ENCODE results near the gene RCAN1.
"Not testable (repeated sequence)": the region's sequence is repeated elsewhere in the genome, so short reads cannot be mapped to it uniquely, and the experiment has no call there.

RCAN1 gene

DNA sequence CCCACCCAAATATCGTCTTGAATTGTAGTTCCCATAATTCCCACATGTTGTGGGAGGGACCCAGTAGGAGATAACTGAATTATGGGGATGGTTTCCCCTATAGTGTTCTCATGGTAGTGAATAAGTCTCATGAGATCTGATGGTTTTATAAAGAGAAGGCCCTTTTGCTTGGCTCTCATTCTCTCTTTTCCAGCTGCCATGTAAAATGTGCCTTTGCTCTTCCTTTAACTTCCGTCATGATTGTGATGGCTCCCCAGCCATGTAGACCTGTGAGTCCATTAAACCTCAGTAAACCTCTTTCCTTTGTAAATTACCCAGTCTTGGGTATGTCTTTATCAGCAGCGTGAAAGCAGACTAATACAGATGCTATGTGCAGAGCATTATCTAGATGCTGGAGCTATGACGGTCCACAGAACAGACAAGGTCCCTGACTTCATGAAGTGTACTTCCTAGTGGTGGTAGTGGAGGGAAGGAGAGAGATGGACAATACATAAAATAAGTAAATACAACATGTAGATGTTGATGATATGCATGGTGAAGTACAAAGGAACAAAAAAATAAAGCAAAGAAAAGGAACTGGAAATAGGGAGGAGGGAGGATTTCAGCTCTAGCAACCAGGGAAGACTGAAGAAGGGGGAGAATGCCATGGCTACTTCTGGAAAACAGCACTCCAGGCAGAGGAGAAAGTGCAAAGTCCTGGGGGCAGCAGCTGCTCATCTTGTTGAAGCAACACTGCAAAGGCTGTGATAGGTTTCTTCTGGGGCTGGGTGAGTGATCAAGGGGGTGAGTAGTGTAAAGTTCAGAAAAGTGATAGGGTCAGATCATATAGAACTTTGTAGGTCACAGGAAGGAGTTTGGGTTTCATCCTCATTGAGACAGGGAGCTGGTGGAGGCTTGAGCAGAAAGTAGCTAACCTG, 6.8 kb upstream of the RCAN1 start:
- no peak for DNase-seq (ENCODE audit: low spot score)

DNA sequence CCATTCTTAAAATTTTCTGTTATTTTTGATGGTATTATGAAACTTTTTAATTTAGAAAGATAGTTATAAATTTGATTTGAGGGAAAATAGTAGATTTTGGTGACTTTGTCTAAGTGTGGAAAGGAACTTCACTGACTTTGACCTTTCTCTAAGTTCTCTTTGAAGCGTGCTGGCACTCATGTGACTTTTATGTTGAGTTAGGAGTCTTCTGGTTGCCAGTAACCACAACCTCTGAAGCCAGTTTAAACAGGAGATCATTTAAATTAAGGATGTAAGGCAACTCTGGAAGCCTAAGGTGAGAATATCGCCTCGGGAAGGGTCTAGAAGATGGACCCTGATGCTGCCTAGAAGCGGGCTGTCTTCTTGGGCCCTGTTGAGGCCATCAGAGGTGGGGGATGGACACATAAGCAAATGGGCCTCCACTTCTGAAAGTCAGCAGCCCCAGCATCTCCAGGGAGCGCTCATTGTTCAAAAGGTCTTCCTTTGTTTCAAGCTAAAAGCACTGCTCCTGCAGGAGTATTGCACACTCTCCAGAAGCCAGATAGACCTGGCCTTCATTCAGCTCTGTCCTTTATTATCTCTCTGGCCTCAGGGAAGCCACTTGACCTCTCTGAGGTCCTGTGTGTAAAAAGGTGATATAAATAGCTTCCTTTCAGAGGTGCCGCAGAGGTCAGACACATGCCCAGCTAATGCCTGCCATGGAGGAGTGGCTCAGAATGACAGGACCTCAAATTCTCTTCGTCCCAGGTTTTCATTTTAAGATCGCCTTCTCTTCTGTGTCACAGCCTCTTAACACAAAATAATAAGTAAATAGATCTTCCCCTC, 5.1 kb upstream of the RCAN1 start:
- no peak for DNase-seq (ENCODE audit: low spot score)

DNA sequence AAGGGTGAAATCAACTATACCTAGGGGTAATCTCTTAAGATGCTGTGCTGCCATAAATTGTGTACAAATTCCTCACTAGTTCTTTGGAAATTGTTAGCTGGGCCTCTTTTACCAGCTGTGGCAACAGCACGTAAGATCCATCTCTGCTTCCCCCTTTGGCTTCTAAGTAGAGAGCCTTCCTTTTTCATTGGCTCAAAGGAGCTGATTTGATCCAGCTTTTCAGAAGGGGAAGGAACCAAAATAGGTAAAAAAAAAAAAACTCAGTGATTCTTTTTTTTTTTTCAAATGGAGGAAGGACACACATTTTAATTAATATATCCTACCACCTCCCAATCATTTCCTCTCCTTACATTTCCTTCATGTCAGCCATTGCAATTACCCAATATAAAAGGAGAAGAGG, 4.0 kb upstream of the RCAN1 start:
- no peak for DNase-seq (ENCODE audit: low spot score)

DNA sequence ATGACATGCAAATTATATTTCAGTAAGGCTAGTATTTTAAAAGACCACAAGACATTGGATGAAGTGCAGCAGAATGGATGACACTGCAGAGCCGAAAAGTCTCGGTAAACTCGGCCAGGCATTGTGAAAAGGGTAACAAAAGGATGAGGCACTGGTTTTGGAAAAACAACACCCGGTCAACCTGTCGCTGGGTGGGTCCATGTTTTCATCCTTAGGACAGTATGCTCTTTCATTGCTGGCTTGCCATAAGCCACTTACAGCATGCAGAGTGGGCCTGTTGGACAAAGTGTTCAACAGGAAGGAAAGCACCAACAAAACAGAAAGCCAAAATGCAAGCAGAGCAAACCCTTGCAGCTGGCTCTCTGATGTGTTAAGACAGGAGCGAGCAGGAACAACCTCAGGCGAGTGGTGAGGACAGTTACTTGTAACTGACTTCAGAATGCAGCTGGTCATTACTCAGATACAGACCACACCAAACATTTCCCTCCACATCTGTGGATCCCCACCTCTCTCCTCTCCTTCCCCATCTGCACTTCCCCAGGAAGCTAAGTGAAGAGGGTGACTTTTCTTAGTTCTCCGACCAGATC, 2.9 kb upstream of the RCAN1 start:
- no peak for DNase-seq (ENCODE audit: low spot score)

DNA sequence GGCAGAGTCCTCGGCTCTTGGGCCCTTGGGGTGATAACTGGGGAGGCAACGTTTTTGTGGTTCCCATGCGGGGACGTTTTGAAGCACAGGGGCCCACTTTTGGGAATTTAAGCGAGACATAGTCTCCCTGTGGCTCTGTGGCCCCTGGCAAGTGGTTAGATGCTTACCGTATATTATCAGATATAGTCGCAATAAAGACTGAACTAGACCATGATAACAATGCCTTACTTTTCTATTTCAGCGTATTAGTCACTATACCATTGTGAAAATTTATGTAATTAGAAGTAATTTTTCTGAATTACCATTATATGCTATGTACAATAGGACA, 538 bp upstream of the RCAN1 start:
- no peak for DNase-seq (ENCODE audit: low spot score)

DNA sequence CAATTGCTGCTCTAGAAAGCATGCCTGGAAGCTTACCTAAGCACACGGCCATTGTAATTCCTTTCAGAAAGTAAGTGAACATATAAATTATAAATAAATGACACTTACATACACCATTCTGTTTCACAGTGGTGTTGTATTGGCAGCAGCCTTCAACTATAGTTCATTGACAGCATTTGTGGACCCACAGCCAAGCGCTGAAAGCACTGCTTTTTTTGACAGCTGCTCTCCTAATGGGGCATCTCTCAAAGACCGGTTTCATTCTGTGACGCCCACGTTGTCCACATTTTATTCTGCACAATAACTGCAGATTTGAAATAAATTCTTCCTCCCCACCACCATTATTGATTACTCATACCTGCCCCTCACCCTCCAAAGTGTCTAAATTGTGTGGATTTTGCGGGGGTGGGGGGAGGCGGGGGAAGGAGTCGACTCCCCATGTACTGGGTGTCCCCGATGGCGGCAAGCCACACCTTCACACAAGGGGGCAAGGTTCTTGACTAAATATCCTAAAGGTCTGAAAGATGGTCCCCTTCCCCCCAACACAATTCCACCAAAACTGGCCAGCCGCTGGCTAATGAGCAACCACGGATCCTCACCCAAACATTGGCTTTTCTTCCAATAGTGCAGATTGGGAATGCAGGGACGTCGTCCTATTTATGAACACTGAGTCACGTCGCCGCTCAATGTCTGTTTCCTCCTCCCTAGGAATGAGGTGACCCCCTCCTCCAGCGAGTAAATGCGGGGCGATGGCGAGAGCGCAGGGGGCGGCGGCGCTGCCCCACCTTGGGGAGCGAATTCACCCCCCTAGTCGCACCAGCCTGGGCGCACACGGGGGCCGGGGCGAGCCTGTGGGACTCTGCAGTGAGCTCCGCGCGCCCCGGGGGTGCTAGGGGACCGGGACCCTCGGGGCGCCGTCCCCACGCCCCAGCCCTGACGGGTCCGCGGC, 960 bp downstream of the RCAN1 start:
- peak; percentile 62 for DNase-seq (ENCODE audit: low spot score)

DNA sequence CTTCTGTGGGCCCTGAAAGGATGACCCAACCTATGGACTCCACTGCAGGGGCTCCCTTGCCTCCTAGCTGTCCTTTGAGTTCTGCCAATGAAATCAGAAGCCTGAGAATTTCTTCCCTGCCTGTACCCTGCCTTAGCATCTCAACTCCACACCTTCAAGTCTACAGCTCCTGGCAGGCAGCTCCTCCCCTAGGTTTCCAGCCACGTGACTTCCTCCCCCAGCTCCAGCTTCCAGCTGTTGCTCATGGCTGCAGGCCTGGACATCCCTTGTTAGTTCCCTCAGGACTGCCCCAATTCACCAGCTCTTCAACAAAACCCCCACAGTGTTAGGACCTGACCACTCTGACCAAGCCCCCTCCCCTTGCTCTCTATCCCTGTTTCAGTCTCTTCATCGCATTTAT, 2.4 kb downstream of the RCAN1 start:
- peak; percentile 40 for DNase-seq (ENCODE audit: low spot score)

DNA sequence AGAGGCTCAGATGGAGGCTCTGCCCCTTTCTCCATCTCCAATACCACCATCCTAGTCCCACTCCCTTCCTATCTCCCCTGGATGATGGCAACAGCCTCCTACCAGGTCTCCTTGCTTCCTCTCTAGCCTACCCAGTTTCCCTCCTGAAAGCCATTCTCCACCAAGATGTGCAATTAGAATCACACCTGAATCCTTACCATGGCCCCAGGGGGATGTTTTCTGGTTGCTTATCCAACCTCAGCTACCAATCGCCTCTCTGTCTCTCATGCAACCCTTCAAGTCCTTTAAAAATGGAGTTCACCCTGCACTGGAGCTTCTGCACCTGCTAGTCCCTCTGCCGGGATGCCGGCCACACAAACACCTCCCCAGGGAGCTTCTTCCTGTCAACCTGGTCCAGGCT, 2.9 kb downstream of the RCAN1 start:
- DNase-seq (ENCODE audit: low spot score), result no peak

DNA sequence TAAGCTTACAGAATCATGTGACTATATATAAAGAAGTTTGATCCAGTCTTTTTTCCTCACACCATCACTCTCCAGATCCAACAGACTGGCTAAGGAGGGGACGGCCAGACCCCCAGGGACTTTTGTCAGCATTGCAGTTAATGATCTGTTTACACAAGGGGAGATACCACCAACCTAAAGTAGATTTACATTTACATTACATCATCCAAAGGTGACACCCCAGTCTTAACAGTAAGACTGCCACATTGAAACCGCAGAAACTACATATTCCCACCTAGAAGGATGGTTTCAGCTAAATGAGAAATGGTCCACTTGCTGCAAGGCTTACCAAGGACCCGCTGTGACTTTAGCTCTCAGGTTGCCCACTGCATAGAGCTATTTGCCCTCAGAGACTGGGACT, 3.4 kb downstream of the RCAN1 start:
- no peak for DNase-seq (ENCODE audit: low spot score)

DNA sequence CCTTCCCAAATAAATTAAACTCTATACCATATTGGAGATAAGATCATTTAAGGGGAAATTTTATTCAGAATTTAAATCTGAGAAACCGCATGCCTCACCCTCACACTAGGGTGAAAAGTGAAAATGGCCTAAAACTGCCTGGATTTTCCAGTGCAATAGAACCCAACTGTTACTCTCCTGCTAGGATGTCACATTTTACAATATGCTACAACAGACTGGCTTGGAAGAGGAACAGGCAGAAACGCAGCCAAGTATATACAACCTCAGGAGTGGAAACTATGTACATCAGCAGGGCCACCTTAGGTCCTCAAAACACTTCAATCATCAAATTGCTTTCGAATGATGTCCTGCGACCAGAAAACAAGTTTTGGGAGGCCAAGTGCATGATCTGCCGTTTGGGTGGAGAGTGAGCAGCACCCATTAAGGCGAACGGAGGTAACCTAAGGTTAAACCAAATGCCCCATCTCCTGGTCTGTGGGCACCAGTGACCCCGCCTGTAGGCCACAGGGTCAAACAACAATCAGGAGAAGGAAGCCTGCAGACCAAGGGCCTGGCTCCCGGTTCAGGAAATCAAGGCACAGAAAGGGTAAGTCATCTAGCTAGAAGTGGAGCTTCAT, 4.9 kb downstream of the RCAN1 start:
- DNase-seq (ENCODE audit: low spot score), result no peak

DNA sequence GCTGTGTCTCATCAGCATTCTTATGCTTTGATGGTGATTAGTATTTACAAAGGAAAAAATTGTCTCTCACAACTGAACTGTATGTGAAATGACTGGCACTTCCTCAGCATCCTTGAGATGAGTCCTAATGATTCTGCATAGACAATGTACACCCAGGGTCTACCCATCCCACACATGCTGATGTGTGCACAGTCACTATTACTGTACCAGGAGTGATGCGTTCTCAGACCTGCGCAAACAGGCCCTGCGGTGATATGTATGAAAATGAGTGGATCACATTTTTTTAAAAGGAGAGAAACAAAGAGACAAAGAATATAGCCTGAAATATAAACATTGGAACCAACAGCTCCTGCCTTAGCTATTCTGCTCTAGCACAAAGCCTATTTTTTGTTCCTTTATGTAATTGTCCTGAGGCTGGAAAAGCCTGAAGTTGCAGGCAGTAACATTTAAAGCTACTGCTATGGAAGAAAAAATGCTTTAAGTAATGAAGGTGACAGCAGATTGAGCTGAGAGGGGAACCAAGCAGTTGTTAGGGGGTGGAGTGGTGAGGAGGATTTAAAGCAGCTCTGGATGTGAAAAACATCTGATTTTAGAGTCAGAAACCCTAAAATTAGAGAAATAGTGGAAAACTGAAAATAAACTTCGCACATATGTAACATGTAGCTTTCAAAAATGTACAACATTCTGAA, 5.5 kb downstream of the RCAN1 start:
- no peak for DNase-seq (ENCODE audit: low spot score)

DNA sequence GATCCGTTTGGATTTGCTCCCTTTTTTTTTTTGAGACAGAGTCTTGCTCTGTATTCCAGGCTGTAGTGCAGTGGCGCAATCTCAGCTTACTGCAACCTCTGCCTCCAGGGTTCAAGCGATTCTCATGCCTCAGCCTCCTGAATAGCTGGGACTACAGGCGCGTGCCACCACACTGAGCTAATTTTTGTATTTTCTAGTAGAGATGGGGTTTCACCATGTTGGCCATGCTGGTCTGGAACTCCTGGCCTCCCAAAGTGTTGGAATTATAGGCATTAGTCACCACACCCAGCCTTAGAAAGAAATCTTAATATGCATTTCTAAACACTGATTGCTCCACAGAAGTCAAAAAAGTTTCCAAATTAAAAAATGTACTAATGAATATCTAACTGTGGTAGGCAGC, 7.5 kb downstream of the RCAN1 start:
- DNase-seq (ENCODE audit: low spot score), result not testable (repeated sequence)

DNA sequence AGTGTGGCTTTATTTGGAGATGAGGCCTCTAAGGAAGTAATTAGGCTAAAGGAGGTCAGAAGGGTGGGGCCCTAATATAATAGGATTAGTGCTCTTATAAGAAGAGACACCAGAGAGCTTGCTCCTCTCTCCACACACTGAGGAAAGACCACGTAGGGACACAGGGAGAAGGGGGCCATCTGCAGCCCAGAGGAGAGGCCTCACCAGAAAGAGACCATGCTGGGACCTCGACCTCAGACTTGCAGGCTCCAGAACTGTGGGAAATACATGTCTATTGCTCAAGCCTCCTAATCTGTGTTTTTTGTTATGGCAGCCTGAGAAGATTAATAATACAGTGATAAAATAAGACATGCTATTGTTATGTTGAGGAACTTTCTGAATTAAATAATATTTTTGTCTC, 8.3 kb downstream of the RCAN1 start:
- no peak for DNase-seq (ENCODE audit: low spot score)

DNA sequence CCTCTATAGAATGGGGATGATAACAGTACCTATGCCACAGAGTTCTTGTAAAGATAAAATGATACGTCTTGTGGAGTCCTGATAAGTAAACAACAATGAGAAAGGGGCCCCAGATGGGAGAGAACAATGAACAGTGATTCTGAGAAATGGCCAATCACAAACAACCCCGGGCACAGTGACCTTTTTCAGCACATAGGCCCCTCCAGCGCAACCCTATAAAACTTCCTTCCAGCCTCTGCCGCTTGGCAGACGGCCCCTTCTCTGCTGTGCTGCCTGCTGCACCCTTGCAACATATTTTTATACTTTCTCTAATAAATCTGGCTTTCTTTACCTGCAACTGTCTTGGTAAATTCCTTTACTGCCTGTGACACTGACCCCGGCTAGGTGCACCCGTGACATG, 8.9 kb downstream of the RCAN1 start:
- DNase-seq (ENCODE audit: low spot score), result peak; percentile 84

DNA sequence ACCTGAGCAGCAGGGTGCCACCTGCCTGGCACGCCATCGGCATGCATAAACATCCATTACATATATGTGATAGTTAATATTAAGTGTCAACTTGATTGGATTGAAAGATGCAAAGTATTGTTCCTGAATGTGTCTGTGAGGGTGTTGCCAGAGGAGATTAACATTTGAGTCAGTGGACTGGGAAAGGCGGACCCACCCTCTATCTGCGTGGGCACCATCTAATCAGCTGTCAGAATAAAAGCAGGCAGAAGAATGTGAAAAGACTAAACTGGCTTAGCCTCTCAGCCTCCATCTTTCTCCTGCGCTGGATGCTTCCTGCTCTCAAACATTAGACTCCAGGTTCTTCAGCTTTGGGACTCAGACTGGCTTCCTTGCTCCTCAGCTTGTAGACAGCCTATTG, 10.0 kb downstream of the RCAN1 start:
- not testable (repeated sequence) for DNase-seq (ENCODE audit: low spot score)

DNA sequence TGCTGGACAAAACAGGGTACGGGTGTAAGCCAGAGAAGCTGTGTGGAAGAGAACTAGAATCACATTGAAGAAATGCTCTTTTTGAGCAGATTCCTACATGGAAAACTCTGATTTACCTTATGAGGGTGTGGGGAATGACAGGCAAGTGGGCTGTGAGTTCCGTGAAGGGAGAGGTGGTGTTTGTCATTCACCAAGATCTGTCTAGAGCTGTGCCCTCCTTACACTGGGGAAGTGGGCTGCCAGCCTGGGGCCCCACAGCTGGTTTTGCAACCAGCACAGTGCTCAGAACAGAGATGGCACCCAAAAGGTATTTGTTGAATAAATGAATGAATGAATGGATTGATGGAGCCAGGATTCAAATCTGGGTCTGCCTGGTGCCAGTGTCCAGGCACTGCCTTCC, 10.4 kb downstream of the RCAN1 start:
- no peak for DNase-seq (ENCODE audit: low spot score)

DNA sequence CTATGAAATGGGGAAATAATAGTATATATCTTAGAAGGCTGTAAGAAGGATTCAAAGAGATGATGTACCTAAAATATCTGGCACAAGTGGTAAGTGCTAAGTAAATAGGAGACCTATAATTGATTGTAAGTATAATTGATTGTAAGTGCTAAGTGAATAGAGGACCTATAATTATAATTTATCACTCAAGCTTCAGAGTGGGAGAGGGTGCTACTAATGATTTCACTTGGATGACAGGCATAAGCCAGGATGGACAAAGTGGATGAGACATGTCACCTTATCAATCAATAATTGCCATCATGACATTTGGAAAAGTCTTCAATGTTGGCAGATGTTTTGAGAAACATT, 11.2 kb downstream of the RCAN1 start:
- no peak for DNase-seq (ENCODE audit: low spot score)

DNA sequence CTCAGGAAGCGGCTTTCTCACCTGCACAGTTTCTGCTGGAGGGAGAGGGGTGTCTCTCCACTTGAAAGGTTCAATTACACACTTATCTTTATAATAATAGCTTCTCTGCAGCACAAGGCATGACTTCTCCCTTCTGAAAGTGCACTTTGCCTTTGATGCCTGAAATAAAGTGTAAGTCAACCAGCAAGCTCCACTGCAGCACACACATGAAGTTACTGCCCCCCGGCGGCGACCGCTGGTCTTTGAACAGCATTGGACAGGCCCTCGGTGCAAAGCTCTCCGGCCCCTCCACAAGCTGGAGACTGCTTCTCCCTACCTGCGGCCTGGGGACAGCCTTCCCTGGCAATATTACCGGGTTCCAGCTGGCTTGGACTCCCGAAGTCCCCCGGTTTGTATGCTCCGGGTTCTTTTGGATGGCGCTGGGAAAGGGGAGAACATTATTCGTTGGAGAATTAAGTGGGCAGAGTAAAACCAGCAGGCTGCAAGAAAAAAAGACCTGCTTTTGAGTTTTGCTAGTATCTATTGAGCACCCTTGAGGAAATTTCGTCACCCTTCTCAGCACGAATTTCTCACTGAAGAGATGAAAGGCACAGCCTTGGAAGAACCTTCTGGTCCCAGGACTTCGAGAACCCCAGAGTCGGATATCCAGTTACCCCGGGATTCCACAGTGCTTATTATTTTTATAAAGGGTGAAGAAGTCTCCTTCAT, 11.8 kb downstream of the RCAN1 start:
- DNase-seq (ENCODE audit: low spot score), result peak; percentile 91

DNA sequence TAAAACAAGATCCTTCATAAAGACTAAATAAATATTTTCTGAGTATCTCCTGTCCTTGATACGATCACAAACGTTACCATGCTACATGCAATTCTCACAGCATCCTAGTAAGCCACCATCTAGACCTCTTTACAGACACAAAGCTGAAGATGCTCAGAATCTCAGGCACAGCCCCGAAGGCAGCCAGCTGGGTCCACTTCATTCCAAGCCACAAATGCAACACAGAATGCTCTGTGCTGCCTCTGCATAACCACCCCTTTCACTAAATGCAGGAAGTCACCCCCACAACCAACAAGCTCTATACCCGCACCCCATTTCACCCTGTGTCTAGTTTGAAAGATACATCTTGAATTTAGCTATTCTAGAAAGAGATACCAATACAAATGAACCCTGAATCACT, 12.9 kb downstream of the RCAN1 start:
- DNase-seq (ENCODE audit: low spot score), result peak; percentile 57

DNA sequence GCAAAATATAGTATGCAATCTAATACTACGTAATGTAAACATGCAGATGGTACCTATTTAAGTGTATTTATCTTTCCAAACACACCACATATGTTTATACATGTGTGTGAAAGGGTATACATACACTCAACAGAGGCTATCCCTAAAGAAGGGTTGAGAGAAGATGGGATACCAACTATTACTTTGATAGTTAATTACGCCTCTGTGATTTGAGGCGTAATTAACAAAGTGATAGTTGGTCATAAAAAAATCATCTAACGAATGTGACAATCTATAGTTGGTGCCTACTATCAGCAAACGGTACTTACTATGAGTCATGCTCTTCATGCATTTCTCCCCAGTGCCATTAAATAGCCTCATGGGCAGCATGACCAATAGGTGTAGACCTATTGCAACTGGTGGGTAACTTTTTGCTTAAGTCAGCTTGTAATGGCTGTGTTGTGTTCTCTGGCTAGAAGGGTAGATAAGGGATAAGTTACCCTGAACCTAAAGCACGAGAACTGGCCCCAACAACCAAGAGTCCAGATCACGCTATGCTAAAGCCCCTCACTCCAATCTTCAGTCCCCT, 15.3 kb downstream of the RCAN1 start:
- DNase-seq (ENCODE audit: low spot score), result no peak
